ENCODE results near the gene KNTC1.

KNTC1 gene

GRCh38 chr12:122669397-122670070, 142.5 kb downstream of the KNTC1 start:
- Histone ChIP-seq H3K4me3 (ENCODE audit: low read depth, low read length) (no peak overlapping the region), H3K36me3 (ENCODE audit: control insufficient read depth in 2 of 2, insufficient read depth in 1 of 2, low read length in 2 of 2) (no peaks in the 10 kb centered on the region), H3K27ac (ENCODE audit: extremely low read depth, low read depth, low read length) (no peak overlapping the region), H3K9me3 (ENCODE audit: control insufficient read depth, insufficient read depth, low read depth, low read length) (no peaks in the 10 kb centered on the region), H3K4me1 (ENCODE audit: control insufficient read depth, insufficient read depth, low read length) (no peaks in the 10 kb centered on the region)
- TF ChIP-seq ZNF76 (tag by site-specific recombination; IDR thresholded peaks at IDR 0.05; ENCODE audit: borderline replicate concordance, low read depth) (no peak), ZNF513 (tag by site-specific recombination; IDR thresholded peaks at IDR 0.05) (0 out of 2 replicates have a peak, but pooled peaks have one; percentile 34)
- ChIA-PET CTCF (interaction anchor here (0.9 kb wide), 1 partner anchor 8 kb away, joined by 4 read pairs; no protein-coding TSS in a partner anchor), POLR2A (no interaction called here)

DNA sequence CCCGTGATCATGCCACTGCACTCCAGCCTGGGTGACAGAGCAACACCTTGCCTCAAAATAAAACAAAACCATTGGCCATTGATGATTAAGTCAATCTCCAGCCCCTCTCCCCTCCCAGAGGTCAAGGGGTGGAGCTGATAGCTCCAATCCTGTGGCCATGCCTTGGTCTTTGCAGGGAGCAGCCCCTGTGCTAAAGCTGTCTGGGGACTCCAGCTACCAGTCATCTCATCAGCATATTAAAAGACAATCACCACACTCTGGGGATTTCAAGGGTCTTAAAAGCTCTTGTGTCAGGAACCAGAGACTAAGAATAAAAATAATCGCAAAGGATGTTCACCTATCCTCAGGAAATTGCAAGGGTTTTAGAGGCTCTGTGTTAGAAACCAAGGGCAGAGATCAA, 145.5 kb downstream of the KNTC1 start:
- no peak overlapping the region for H3K4me3 ChIP-seq (ENCODE audit: low read depth, low read length)
- H3K27ac ChIP-seq (ENCODE audit: extremely low read depth, low read depth, low read length) = no peak overlapping the region
- ChIA-PET POLR2A (no interaction called here), CTCF (no interaction called here)
- H3K4me1 ChIP-seq (ENCODE audit: control insufficient read depth, insufficient read depth, low read length) = no peaks in the 10 kb centered on the region
- H3K9me3 ChIP-seq (ENCODE audit: control insufficient read depth, insufficient read depth, low read depth, low read length) = no peaks in the 10 kb centered on the region
- H3K36me3 ChIP-seq (ENCODE audit: control insufficient read depth in 2 of 2, insufficient read depth in 1 of 2, low read length in 2 of 2) = no peaks in the 10 kb centered on the region
- TF ChIP-seq ZNF223 (tag by site-specific recombination; IDR thresholded peaks at IDR 0.05) = no peak
- no peak for TF ChIP-seq ZNF596 (tag by site-specific recombination; IDR thresholded peaks at IDR 0.05)
- TF ChIP-seq, protein P1, sequence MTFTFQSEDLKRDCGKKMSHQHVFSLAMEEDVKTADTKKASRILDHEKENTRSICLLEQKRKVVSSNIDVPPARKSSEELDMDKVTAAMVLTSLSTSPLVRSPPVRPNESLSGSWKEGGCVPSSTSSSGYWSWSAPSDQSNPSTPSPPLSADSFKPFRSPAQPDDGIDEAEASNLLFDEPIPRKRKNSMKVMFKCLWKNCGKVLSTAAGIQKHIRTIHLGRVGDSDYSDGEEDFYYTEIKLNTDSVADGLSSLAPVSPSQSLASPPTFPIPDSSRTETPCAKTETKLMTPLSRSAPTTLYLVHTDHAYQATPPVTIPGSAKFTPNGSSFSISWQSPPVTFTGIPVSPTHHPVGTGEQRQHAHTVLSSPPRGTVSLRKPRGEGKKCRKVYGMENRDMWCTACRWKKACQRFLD (tag by site-specific recombination; IDR thresholded peaks at IDR 0.05) = no peak
- no peak for TF ChIP-seq ZFP37 (tag by site-specific recombination; IDR thresholded peaks at IDR 0.05)
- no peak for TF ChIP-seq ZFP3 (tag by site-specific recombination; IDR thresholded peaks at IDR 0.05; ENCODE audit: low read depth)
- no peak for TF ChIP-seq ZNF677 (tag by site-specific recombination; IDR thresholded peaks at IDR 0.05)
- no peak for TF ChIP-seq ZBTB1 (tag by site-specific recombination; IDR thresholded peaks at IDR 0.05)
- no peak for TF ChIP-seq ZNF792 (tag by site-specific recombination; IDR thresholded peaks at IDR 0.05)
- TF ChIP-seq, protein P2, sequence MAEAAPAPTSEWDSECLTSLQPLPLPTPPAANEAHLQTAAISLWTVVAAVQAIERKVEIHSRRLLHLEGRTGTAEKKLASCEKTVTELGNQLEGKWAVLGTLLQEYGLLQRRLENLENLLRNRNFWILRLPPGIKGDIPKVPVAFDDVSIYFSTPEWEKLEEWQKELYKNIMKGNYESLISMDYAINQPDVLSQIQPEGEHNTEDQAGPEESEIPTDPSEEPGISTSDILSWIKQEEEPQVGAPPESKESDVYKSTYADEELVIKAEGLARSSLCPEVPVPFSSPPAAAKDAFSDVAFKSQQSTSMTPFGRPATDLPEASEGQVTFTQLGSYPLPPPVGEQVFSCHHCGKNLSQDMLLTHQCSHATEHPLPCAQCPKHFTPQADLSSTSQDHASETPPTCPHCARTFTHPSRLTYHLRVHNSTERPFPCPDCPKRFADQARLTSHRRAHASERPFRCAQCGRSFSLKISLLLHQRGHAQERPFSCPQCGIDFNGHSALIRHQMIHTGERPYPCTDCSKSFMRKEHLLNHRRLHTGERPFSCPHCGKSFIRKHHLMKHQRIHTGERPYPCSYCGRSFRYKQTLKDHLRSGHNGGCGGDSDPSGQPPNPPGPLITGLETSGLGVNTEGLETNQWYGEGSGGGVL (tag by site-specific recombination; IDR thresholded peaks at IDR 0.05) = no peak
- no peak for TF ChIP-seq ZNF2 (tag by site-specific recombination; IDR thresholded peaks at IDR 0.05)
- TF ChIP-seq ZNF514 (tag by site-specific recombination; IDR thresholded peaks at IDR 0.05) = no peak
- no peak for TF ChIP-seq ZNF785 (tag by site-specific recombination; IDR thresholded peaks at IDR 0.05)
- TF ChIP-seq ZNF701 (tag by site-specific recombination; IDR thresholded peaks at IDR 0.05) = no peak
- TF ChIP-seq HIC1 (tag by site-specific recombination; IDR thresholded peaks at IDR 0.05) = no peak
